Calu3 (cell line): ENCODE data around the gene OR4D9. TPM values are rescaled to one million over a fixed set of nuclear protein-coding genes. Genes with fewer than 3 reads are reported as not detected.

Experiments used
- Bru-seq: library from RNA; stranded (reverse); fragments of 400-500 nt; gene quantifications from one replicate; lab custom pipeline; 2021; lab: Mats Ljungman, UMichigan
- BruChase-seq, 2 experiments: library from RNA; stranded (reverse); fragments of 400-500 nt; gene quantifications; one replicate each; lab custom pipeline; 2021; lab: Mats Ljungman, UMichigan
- BruUV-seq: library from RNA; stranded (reverse); fragments of 400-500 nt; replicated peaks from 2 replicates; lab custom pipeline; 2021; lab: Mats Ljungman, UMichigan
- CTCF ChIA-PET: fragments of 300-600 bp; sonication (Branson Sonifier 250); formaldehyde crosslinking; loops from one replicate; lab custom pipeline; 2022; ENCODE audit warnings: antibody characterized with exemption; lab: Charles Lee
- DNase-seq: peaks from one replicate; pipeline ENCODE4 v3.0.0; 2022
- H3K27ac Mint-ChIP-seq: one replicate; pipeline ENCODE4 v1.8.0; 2022; ENCODE audit warnings: mixed read lengths; ENCODE audit not compliant: unreplicated experiment
- H3K27me3 Mint-ChIP-seq: one replicate; pipeline ENCODE4 v1.8.0; 2022; ENCODE audit warnings: mixed read lengths; ENCODE audit not compliant: unreplicated experiment
- H3K36me3 Mint-ChIP-seq: one replicate; pipeline ENCODE4 v1.8.0; 2022; ENCODE audit warnings: mild to moderate bottlenecking, moderate library complexity, mixed read lengths; ENCODE audit not compliant: insufficient read depth, unreplicated experiment
- H3K4me1 Mint-ChIP-seq: one replicate; pipeline ENCODE4 v1.8.0; 2022; ENCODE audit warnings: mild to moderate bottlenecking, low read depth, mixed read lengths; ENCODE audit not compliant: unreplicated experiment
- H3K4me3 Mint-ChIP-seq: one replicate; pipeline ENCODE4 v1.8.0; 2022; ENCODE audit warnings: mild to moderate bottlenecking, low read depth, moderate library complexity, mixed read lengths; ENCODE audit not compliant: unreplicated experiment
- H3K9me3 Mint-ChIP-seq: one replicate; pipeline ENCODE4 v1.8.0; 2022; ENCODE audit warnings: low read depth, mixed read lengths; ENCODE audit not compliant: unreplicated experiment
- intact Hi-C: fragments of 100-400 bp; cut with micrococcal nuclease; formaldehyde crosslinking; loops from one replicate; pipeline ENCODE4 v1.10.0; 2022; ENCODE audit not compliant: unreplicated experiment
- long read RNA-seq: library from polyadenylated mRNA; stranded (forward); transcript quantifications from one replicate; pipeline ENCODE4 v2.0.0, GENCODE V29; 2022
- total RNA-seq: library from RNA; stranded (reverse); gene quantifications from 2 replicates; pipeline ENCODE4 v1.2.3, GENCODE V29; 2022
- TF ChIP-seq, protein P1 (sequence below): fragments of 200-600 bp; IDR thresholded peaks from one replicate; pipeline ENCODE4 v1.8.0; 2022; ENCODE audit warnings: antibody characterized with exemption; ENCODE audit not compliant: unreplicated experiment

OR4D9 gene
- total RNA-seq (not detected in 2 replicates), Bru-seq, nascent RNA (not detected), BruChase-seq, experiment 1, labeled RNA remaining after a 6-hour chase (not detected), BruChase-seq, experiment 2, labeled RNA remaining after a 2-hour chase (not detected)
- long read RNA-seq, result 0 reads

DNA sequence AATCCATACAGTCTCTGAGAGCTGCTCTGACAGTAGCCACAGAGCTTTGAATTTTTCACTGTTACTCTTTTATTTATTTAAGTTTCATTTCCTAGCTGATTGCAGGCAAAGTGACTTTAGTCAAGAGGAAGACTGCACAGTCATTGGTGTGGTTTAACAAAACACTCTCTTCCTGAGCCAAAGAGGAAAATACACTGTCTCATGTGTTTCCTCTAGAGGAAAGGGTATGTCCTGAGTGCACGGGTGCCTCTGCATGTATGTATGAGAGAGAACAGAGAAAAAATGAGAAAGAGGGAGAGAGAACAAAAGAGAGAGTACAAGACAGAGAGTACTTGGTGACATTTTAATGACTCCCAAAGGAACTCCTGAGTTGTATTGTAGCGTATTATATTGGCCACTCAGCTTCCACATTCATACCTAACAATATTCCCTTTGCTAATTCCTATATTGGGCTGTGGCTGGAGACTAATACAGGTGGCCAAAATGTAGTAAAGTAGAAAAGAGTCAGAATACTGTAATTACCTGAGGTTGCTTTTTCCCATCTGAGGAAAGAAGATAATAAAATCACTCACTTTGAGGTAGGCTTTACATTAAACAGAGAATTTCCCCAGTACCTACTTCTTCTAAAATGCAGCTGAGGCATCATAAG is at the start of gene OR4D9:
Gene OR4D9, plus strand, starts transcription at position 599 of the 649 bp plus-strand sequence. CDS start 3,374 bp downstream, outside the sequence.
- H3K4me1 Mint-ChIP-seq, result no peaks in the 10 kb centered on the region
- H3K36me3 Mint-ChIP-seq, result no peaks in the 10 kb centered on the region
- BruUV-seq, result no TSS peak
- no peaks in the 10 kb centered on the region for H3K27me3 Mint-ChIP-seq
- intact Hi-C loops, result no loop called here
- no peaks in the 10 kb centered on the region for H3K9me3 Mint-ChIP-seq
- CTCF ChIA-PET, result no interaction called here
- H3K27ac Mint-ChIP-seq, result no peak within 1 kb of the TSS
- DNase-seq, result no peak
- TF ChIP-seq, protein P1, sequence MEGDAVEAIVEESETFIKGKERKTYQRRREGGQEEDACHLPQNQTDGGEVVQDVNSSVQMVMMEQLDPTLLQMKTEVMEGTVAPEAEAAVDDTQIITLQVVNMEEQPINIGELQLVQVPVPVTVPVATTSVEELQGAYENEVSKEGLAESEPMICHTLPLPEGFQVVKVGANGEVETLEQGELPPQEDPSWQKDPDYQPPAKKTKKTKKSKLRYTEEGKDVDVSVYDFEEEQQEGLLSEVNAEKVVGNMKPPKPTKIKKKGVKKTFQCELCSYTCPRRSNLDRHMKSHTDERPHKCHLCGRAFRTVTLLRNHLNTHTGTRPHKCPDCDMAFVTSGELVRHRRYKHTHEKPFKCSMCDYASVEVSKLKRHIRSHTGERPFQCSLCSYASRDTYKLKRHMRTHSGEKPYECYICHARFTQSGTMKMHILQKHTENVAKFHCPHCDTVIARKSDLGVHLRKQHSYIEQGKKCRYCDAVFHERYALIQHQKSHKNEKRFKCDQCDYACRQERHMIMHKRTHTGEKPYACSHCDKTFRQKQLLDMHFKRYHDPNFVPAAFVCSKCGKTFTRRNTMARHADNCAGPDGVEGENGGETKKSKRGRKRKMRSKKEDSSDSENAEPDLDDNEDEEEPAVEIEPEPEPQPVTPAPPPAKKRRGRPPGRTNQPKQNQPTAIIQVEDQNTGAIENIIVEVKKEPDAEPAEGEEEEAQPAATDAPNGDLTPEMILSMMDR, result no peak
- no peak within 1 kb of the TSS for H3K4me3 Mint-ChIP-seq

DNA sequence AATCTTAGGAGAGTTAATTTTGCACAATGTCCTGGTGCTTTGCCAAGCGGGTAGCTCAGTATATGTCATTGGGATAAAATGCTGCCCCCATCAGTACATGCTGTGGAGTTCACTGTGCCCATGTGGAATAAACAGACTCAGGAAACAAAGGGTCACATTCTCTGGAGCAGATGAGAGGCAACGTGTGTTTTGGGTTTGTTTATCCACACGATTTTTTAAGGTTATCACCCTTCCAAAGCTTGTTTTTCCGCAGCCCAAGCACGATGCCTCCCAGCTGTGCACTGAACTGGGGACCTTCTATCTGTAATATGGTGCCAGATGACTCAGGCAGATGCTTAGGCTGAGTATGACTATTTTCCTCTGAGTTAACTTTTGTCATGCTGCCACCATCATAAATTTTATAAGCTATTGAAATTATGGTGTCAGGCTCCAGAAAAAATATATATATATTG is 48.1 kb upstream of the OR4D9 start:
- H3K4me3 Mint-ChIP-seq, result no peak overlapping the region
- H3K9me3 Mint-ChIP-seq, result no peaks in the 10 kb centered on the region
- H3K27ac Mint-ChIP-seq, result no peak overlapping the region
- no peaks in the 10 kb centered on the region for H3K36me3 Mint-ChIP-seq
- peaks cover 23% of the 10 kb centered on the region for H3K27me3 Mint-ChIP-seq
- CTCF ChIA-PET, result no interaction called here
- no TSS peak for BruUV-seq
- no peaks in the 10 kb centered on the region for H3K4me1 Mint-ChIP-seq
- intact Hi-C loops, result no loop called here
- no peak for DNase-seq
- TF ChIP-seq, protein P1, result no peak

DNA sequence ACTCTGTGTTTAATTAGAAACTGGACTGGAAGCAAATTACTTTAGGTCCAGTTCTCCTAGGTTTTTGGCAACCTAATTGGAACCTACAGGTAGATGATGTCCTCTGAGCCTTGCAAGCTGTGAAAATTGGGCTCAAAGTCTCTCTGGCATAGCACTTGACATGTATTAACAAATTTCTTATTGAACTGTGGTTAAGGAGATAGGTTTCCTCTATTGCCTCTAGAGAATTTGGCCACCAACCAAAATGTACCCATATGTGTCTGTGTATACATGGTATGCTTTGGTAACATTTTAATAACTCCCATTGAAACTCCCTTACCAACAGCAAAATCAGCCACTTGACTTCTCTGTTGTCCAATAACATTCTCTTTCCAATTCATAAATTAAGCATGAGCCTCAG is 38.3 kb upstream of the OR4D9 start, which contains the start of gene OR4D10:
Gene OR4D10, plus strand, starts transcription at position 301 of the 400 bp plus-strand sequence. CDS start 4,115 bp downstream, outside the sequence.
- Mint-ChIP-seq H3K27me3 (peaks cover 32% of the 10 kb centered on the region), H3K9me3 (no peaks in the 10 kb centered on the region), H3K36me3 (no peaks in the 10 kb centered on the region), H3K4me1 (no peaks in the 10 kb centered on the region), H3K27ac (no peak within 1 kb of the TSS), H3K4me3 (no peak within 1 kb of the TSS)
- no peak for DNase-seq
- no TSS peak for BruUV-seq
- intact Hi-C loops, result no loop called here
- CTCF ChIA-PET, result no interaction called here
- TF ChIP-seq, protein P1, result no peak

DNA sequence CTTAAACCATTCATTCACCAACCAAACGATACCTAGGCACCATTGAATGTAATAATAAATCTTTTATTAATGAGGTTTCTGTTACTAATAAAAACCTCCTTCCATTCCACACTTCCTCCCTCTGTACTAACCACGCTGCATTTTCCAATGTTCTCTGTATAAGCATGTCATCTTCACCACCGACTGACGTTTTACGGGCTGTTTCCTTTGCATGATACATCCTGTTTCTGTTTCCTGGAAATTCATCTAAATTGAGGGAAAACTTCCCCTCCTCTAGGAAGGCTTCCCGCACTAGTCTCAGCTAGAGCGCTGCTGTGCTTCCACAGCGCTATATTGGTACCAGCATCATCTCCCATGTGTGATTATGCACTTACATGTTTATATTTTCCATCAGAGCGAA is 36.2 kb upstream of the OR4D9 start:
- BruUV-seq, result no TSS peak
- intact Hi-C loops, result no loop called here
- DNase-seq, result no peak
- Mint-ChIP-seq H3K27me3 (peaks cover 38% of the 10 kb centered on the region), H3K4me1 (no peaks in the 10 kb centered on the region), H3K4me3 (no peak overlapping the region), H3K27ac (no peak overlapping the region), H3K36me3 (no peaks in the 10 kb centered on the region), H3K9me3 (no peaks in the 10 kb centered on the region)
- CTCF ChIA-PET, result no interaction called here
- TF ChIP-seq, protein P1, result no peak
